ENCODE measurements around the gene ADAM8. TPM values are rescaled to one million over a fixed set of nuclear protein-coding genes. Genes with fewer than 3 reads are reported as not detected.

The ADAM8 gene
- total and polyA plus RNA-seq, 2 of the 8 experiments (the other 6 are each of a cell fraction or from before 2014, with no cell fraction given), result 4.6 TPM

DNA sequence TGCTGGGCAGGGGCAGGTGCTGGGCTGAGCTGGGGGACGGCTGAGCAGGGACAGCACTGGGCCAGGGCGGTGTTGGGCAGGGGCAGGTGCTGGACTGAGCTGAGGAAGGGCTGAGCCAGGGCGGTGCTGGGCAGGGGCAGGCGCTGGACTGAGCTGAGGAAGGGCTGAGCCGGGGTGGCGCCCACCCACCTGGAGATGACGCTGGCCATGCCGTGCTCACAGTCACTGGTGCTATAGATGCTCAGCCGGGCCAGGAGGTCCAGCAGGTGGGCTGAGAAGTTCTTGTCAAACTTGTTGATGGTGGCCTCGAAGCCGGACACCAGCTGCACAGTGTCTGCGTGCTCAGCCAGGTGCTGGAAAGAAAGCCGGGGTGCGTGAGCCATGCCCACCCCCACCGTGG lies 4.4 kb upstream of the ADAM8 start (continued):
- TF ChIP-seq, protein P1, sequence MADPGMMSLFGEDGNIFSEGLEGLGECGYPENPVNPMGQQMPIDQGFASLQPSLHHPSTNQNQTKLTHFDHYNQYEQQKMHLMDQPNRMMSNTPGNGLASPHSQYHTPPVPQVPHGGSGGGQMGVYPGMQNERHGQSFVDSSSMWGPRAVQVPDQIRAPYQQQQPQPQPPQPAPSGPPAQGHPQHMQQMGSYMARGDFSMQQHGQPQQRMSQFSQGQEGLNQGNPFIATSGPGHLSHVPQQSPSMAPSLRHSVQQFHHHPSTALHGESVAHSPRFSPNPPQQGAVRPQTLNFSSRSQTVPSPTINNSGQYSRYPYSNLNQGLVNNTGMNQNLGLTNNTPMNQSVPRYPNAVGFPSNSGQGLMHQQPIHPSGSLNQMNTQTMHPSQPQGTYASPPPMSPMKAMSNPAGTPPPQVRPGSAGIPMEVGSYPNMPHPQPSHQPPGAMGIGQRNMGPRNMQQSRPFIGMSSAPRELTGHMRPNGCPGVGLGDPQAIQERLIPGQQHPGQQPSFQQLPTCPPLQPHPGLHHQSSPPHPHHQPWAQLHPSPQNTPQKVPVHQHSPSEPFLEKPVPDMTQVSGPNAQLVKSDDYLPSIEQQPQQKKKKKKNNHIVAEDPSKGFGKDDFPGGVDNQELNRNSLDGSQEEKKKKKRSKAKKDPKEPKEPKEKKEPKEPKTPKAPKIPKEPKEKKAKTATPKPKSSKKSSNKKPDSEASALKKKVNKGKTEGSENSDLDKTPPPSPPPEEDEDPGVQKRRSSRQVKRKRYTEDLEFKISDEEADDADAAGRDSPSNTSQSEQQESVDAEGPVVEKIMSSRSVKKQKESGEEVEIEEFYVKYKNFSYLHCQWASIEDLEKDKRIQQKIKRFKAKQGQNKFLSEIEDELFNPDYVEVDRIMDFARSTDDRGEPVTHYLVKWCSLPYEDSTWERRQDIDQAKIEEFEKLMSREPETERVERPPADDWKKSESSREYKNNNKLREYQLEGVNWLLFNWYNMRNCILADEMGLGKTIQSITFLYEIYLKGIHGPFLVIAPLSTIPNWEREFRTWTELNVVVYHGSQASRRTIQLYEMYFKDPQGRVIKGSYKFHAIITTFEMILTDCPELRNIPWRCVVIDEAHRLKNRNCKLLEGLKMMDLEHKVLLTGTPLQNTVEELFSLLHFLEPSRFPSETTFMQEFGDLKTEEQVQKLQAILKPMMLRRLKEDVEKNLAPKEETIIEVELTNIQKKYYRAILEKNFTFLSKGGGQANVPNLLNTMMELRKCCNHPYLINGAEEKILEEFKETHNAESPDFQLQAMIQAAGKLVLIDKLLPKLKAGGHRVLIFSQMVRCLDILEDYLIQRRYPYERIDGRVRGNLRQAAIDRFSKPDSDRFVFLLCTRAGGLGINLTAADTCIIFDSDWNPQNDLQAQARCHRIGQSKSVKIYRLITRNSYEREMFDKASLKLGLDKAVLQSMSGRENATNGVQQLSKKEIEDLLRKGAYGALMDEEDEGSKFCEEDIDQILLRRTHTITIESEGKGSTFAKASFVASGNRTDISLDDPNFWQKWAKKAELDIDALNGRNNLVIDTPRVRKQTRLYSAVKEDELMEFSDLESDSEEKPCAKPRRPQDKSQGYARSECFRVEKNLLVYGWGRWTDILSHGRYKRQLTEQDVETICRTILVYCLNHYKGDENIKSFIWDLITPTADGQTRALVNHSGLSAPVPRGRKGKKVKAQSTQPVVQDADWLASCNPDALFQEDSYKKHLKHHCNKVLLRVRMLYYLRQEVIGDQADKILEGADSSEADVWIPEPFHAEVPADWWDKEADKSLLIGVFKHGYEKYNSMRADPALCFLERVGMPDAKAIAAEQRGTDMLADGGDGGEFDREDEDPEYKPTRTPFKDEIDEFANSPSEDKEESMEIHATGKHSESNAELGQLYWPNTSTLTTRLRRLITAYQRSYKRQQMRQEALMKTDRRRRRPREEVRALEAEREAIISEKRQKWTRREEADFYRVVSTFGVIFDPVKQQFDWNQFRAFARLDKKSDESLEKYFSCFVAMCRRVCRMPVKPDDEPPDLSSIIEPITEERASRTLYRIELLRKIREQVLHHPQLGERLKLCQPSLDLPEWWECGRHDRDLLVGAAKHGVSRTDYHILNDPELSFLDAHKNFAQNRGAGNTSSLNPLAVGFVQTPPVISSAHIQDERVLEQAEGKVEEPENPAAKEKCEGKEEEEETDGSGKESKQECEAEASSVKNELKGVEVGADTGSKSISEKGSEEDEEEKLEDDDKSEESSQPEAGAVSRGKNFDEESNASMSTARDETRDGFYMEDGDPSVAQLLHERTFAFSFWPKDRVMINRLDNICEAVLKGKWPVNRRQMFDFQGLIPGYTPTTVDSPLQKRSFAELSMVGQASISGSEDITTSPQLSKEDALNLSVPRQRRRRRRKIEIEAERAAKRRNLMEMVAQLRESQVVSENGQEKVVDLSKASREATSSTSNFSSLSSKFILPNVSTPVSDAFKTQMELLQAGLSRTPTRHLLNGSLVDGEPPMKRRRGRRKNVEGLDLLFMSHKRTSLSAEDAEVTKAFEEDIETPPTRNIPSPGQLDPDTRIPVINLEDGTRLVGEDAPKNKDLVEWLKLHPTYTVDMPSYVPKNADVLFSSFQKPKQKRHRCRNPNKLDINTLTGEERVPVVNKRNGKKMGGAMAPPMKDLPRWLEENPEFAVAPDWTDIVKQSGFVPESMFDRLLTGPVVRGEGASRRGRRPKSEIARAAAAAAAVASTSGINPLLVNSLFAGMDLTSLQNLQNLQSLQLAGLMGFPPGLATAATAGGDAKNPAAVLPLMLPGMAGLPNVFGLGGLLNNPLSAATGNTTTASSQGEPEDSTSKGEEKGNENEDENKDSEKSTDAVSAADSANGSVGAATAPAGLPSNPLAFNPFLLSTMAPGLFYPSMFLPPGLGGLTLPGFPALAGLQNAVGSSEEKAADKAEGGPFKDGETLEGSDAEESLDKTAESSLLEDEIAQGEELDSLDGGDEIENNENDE (IDR thresholded peaks at IDR 0.05; ENCODE audit: insufficient replicate concordance, low read length), result no peak
- TF ChIP-seq EZH2 (IDR thresholded peaks at IDR 0.05; ENCODE audit: low read depth, low read length, severe bottlenecking) (no peak), RAD21 (IDR thresholded peaks at IDR 0.05 in 1 of 2, conservative IDR thresholded peaks at IDR 0.05 in 1 of 2; ENCODE audit: low read depth in 2 of 2, low read length in 2 of 2) (no peak), RFX5 (IDR thresholded peaks at IDR 0.05; ENCODE audit: borderline replicate concordance, low read depth, low read length) (no peak), GTF2F1 (IDR thresholded peaks at IDR 0.05; ENCODE audit: borderline replicate concordance, low read depth, low read length) (no peak), ZNF274 (IDR thresholded peaks at IDR 0.05; ENCODE audit: borderline replicate concordance, extremely low read depth, low read length) (no peak), CHD2 (IDR thresholded peaks at IDR 0.05; ENCODE audit: low read length) (no peak), SP1 (IDR thresholded peaks at IDR 0.05; ENCODE audit: low read depth, low read length) (no peak), NANOG (IDR thresholded peaks at IDR 0.05; ENCODE audit: insufficient read depth, low read depth, low read length, poor library complexity, severe bottlenecking) (no peak), TAF1 (IDR thresholded peaks at IDR 0.05; ENCODE audit: low read depth, low read length) (no peak)
- TF ChIP-seq, protein P2, sequence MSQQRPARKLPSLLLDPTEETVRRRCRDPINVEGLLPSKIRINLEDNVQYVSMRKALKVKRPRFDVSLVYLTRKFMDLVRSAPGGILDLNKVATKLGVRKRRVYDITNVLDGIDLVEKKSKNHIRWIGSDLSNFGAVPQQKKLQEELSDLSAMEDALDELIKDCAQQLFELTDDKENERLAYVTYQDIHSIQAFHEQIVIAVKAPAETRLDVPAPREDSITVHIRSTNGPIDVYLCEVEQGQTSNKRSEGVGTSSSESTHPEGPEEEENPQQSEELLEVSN (IDR thresholded peaks at IDR 0.05), result no peak
